NK-92 (cell line): ENCODE data around the gene MTOR.
"Not testable (repeated sequence)": the region's sequence is repeated elsewhere in the genome, so short reads cannot be mapped to it uniquely, and the experiment has no call there.

Source experiments
- DNase-seq: peaks from one replicate; lab custom pipeline; 2025; ENCODE audit not compliant: unreplicated experiment; lab: John Stamatoyannopoulos, UW

Gene MTOR

GRCh38 chr1:11262171-11263049 is at the start of gene MTOR:
MTOR (minus strand) TSS chr1:11262551; CDS start chr1:11259409, 3,142 bp downstream.
- peak; percentile 92 for DNase-seq

- DNase-seq = no peak
Observed at GRCh38 chr1:11309385-11309784, 47.0 kb upstream of the MTOR start.

GRCh38 chr1:11308699-11309224 is 46.4 kb upstream of the MTOR start:
- DNase-seq = no peak

GRCh38 chr1:11307852-11308251 is 45.5 kb upstream of the MTOR start:
- DNase-seq = no peak

GRCh38 chr1:11305516-11305915 is 43.2 kb upstream of the MTOR start:
- not testable (repeated sequence) for DNase-seq

GRCh38 chr1:11302366-11302765 is 40.0 kb upstream of the MTOR start:
- no peak for DNase-seq

- no peak for DNase-seq
Observed at GRCh38 chr1:11301601-11302000, 39.2 kb upstream of the MTOR start.

GRCh38 chr1:11299225-11299574 is 36.8 kb upstream of the MTOR start:
- no peak for DNase-seq

- DNase-seq = no peak
Observed at GRCh38 chr1:11298390-11299224, 36.3 kb upstream of the MTOR start.

- not testable (repeated sequence) for DNase-seq
Observed at GRCh38 chr1:11297774-11298173, 35.4 kb upstream of the MTOR start.

GRCh38 chr1:11295905-11296304 is 33.6 kb upstream of the MTOR start:
- no peak for DNase-seq

- no peak for DNase-seq
Observed at GRCh38 chr1:11294951-11295350, 32.6 kb upstream of the MTOR start.

- DNase-seq = no peak
Observed at GRCh38 chr1:11293856-11294255, 31.5 kb upstream of the MTOR start.

- DNase-seq = no peak
Observed at GRCh38 chr1:11291049-11291448, 28.7 kb upstream of the MTOR start.

GRCh38 chr1:11289064-11289463 is 26.7 kb upstream of the MTOR start:
- no peak for DNase-seq

- no peak for DNase-seq
Observed at GRCh38 chr1:11286735-11287410, 24.5 kb upstream of the MTOR start.

- no peak for DNase-seq
Observed at GRCh38 chr1:11285883-11286734, 23.8 kb upstream of the MTOR start.

GRCh38 chr1:11284784-11285183 is 22.4 kb upstream of the MTOR start:
- no peak for DNase-seq

GRCh38 chr1:11283151-11283550 is 20.8 kb upstream of the MTOR start:
- no peak for DNase-seq
